K562 (cell line): Measurements from ENCODE around the gene AFF3. TPM values are rescaled to one million over a fixed set of nuclear protein-coding genes. Genes with fewer than 3 reads are reported as not detected.

Source experiments
- ATAC-seq: fragments of 200-7000 bp; cut with Tn5 transposase; 3 replicates; pipeline ENCODE4 v1.9.1; 2020; ENCODE audit warnings: moderate library complexity
- BruUV-seq: library from RNA; stranded (reverse); fragments of 400-500 nt; replicated peaks from 2 replicates; lab custom pipeline; 2021; lab: Mats Ljungman, UMichigan
- CTCF ChIA-PET: fragments of 300-600 bp; formaldehyde crosslinking; extraction: SDS; loops from one replicate; lab custom pipeline; 2021; ENCODE audit warnings: low intra/inter-chr PET ratio; lab: Yijun Ruan, JAX
- POLR2A ChIA-PET: fragments of 300-600, 350-650 bp; sonication (Branson Sonifier 250); formaldehyde crosslinking; extraction: SDS; loops from one replicate; lab custom pipeline; 2021; ENCODE audit warnings: antibody characterized with exemption, inconsistent platforms; lab: Yijun Ruan, JAX
- DNase-seq, 4 experiments: peaks; one replicate each; pipeline versions ENCODE4 v3.0.0 to v3.0.0-alpha.2; 2011 to 2018; ENCODE audit warnings: low spot score in 3 of 4, mixed read lengths in 3 of 4; ENCODE audit errors: extremely low read depth in 1 of 4
- FAIRE-seq: peaks from 2 replicates; lab custom pipeline; 2011; peaks lifted over from hg19 to GRCh38; lab: Jason Lieb, UNC
- H2AFZ ChIP-seq: 2 replicates; pipeline ENCODE4 v1.6.0; 2011; ENCODE audit warnings: low read depth, low read length, control low read depth, inconsistent platforms
- H3K27ac ChIP-seq: fragments of 200-600 bp; 3 replicates; pipeline ENCODE4 v1.8.0; 2011; ENCODE audit warnings: low read depth, mild to moderate bottlenecking, control low read depth, inconsistent platforms, low read length, moderate library complexity, mixed read lengths; ENCODE audit errors: extremely low read depth
- H3K27me3 ChIP-seq, 2 experiments: fragments of 300-600 bp in 1 of 2; 2 replicates in 1 of 2; 3 replicates in 1 of 2; pipeline versions ENCODE4 v1.6.0 to v1.8.0; 2011; ENCODE audit warnings: inconsistent platforms in 2 of 2, low read length in 2 of 2, mild to moderate bottlenecking in 1 of 2, mixed read lengths in 1 of 2, moderate library complexity in 1 of 2; ENCODE audit not compliant: control insufficient read depth in 2 of 2, insufficient read depth in 2 of 2
- H3K36me3 ChIP-seq: fragments of 300-600 bp; 3 replicates; pipeline ENCODE4 v1.8.0; 2011; ENCODE audit warnings: mild to moderate bottlenecking, low read length, inconsistent platforms; ENCODE audit not compliant: control insufficient read depth, insufficient read depth
- H3K4me1 ChIP-seq, 2 experiments: fragments of 200-600 bp in 1 of 2; replicated peaks in 1 of 2; 2 replicates in 1 of 2; 3 replicates in 1 of 2; pipeline versions ENCODE4 v1.5.1 to v1.8.0; 2011; ENCODE audit warnings: inconsistent platforms in 2 of 2, low read length in 2 of 2, mild to moderate bottlenecking in 1 of 2, mixed read lengths in 1 of 2, moderate library complexity in 1 of 2; ENCODE audit not compliant: control insufficient read depth in 2 of 2, insufficient read depth in 2 of 2
- H3K4me2 ChIP-seq: 2 replicates; pipeline ENCODE4 v1.6.1; 2011; ENCODE audit warnings: low read length, control low read depth, inconsistent platforms, mixed read lengths; ENCODE audit not compliant: insufficient read depth
- H3K4me3 ChIP-seq: fragments of 200-600 bp; sonication (generic), shearing (Covaris generic); 2 replicates; pipeline ENCODE4 v1.5.1; 2016; ENCODE audit warnings: control low read depth, inconsistent platforms
- H3K79me2 ChIP-seq: fragments of 200-600 bp; 3 replicates; pipeline ENCODE4 v1.8.0; 2011; ENCODE audit warnings: low read length, inconsistent platforms; ENCODE audit not compliant: control insufficient read depth, insufficient read depth
- H3K9ac ChIP-seq, 2 experiments: 2 replicates each; pipeline versions ENCODE4 v1.6.0 to v1.6.1; 2011; ENCODE audit warnings: low read depth in 2 of 2, low read length in 2 of 2, control low read depth in 1 of 2, inconsistent platforms in 1 of 2, mild to moderate bottlenecking in 1 of 2, mixed read lengths in 1 of 2; ENCODE audit not compliant: insufficient read depth in 1 of 2
- H3K9me1 ChIP-seq: one replicate; pipeline ENCODE4 v1.6.0; 2011; ENCODE audit warnings: inconsistent platforms, mild to moderate bottlenecking, low read length, moderate library complexity; ENCODE audit not compliant: control insufficient read depth, insufficient read depth
- H3K9me3 ChIP-seq: replicated peaks from 2 replicates; pipeline ENCODE4 v1.5.1; 2011; ENCODE audit warnings: low read depth, low read length, inconsistent platforms; ENCODE audit not compliant: control insufficient read depth, insufficient read depth
- H4K20me1 ChIP-seq: replicated peaks from 2 replicates; pipeline ENCODE4 v1.6.1; 2011; ENCODE audit warnings: low read length, inconsistent platforms, mixed read lengths; ENCODE audit not compliant: control insufficient read depth, insufficient read depth
- CREB5 ChIP-seq: fragments of 250-450 bp; sonication (Bioruptor Pico); IDR thresholded peaks from 2 replicates; pipeline ENCODE4 v1.5.0; 2020; ENCODE audit warnings: mild to moderate bottlenecking
- EP400 ChIP-seq: fragments of 450-650 bp; IDR thresholded peaks from 2 replicates; pipeline ENCODE4 v1.6.1; 2017; ENCODE audit warnings: antibody characterized with exemption, mild to moderate bottlenecking, moderate library complexity
- HDAC8 ChIP-seq: fragments of 450-650 bp; IDR thresholded peaks from 2 replicates; pipeline ENCODE4 v1.6.1; 2016; ENCODE audit warnings: mild to moderate bottlenecking, missing genetic modification characterization, moderate library complexity, missing compliant biosample characterization
- HMGXB4 ChIP-seq: sonication (generic); formaldehyde crosslinking; IDR thresholded peaks from 2 replicates; pipeline ENCODE4 v1.8.1; 2023; ENCODE audit warnings: mild to moderate bottlenecking, missing genetic modification reagents
- PML ChIP-seq: IDR thresholded peaks from 2 replicates; pipeline ENCODE4 v1.6.1; 2012; ENCODE audit warnings: low read length, inconsistent platforms
- SIRT6 ChIP-seq: IDR thresholded peaks from one replicate; pipeline ENCODE4 v1.6.1; 2012; ENCODE audit warnings: low read depth, mild to moderate bottlenecking, control low read depth, inconsistent platforms, low read length, moderate library complexity
- SRSF9 ChIP-seq: fragments of 200-400 bp; formaldehyde crosslinking; IDR thresholded peaks from 2 replicates; pipeline ENCODE4 v1.6.1; 2017; ENCODE audit warnings: low read depth, low read length, borderline replicate concordance
- ZBTB17 ChIP-seq: fragments of 450-650 bp; formaldehyde crosslinking; IDR thresholded peaks from 2 replicates; pipeline ENCODE4 v1.4.0; 2020; ENCODE audit warnings: mild to moderate bottlenecking
- ZNF143 ChIP-seq: sonication (generic); formaldehyde crosslinking; IDR thresholded peaks from 2 replicates; pipeline ENCODE4 v1.9.0; 2022; ENCODE audit warnings: mild to moderate bottlenecking, missing genetic modification reagents
- ZNF146 ChIP-seq: IDR thresholded peaks from one replicate; pipeline ENCODE4 v1.6.1; 2018; ENCODE audit warnings: missing compliant biosample characterization; ENCODE audit not compliant: unreplicated experiment
- ZNF551 ChIP-seq: fragments of 250-450 bp; sonication (Bioruptor Pico); IDR thresholded peaks from 2 replicates; pipeline ENCODE4 v1.5.0; 2021; ENCODE audit warnings: mild to moderate bottlenecking, moderate library complexity
- WGBS: fragments of 100-300 bp; shearing (Covaris generic); methylation state at CpG from one replicate; pipeline ENCODE4 v1.1.6; 2016; ENCODE audit warnings: low coverage, mixed read lengths; ENCODE audit not compliant: insufficient coverage; ENCODE audit errors: missing lambda C conversion rate; 5-methylcytosine and 5-hydroxymethylcytosine counted together
- in situ Hi-C: fragments of 300-500 bp; cut with MboI; formaldehyde crosslinking; loops from 4 replicates; pipeline ENCODE4 v1.15.0; 2018; ENCODE audit warnings: inconsistent platforms, mixed read lengths
- intact Hi-C: fragments of 100-400 bp; cut with micrococcal nuclease; formaldehyde crosslinking; loops from 2 replicates; pipeline ENCODE4 v1.14.2; 2022
- polyA plus RNA-seq, 8 experiments: library from polyadenylated mRNA; depleted of rRNA in 4 of 8; stranded (reverse) in 5 of 8; unstranded in 3 of 8; fragments of >200 nt; fragmentation: Nextera tagmentation in 2 of 8; fragmentation: Illumina TruSeq in 1 of 8; extraction: Ambion mirVana in 2 of 8; extraction: Trizol in 1 of 8; gene quantifications; 2 replicates each; pipeline versions ENCODE4 v1.2.1 to v1.2.3, GENCODE V29; 2011 to 2014; ENCODE audit warnings: inconsistent platforms in 1 of 8, missing spikeins in 1 of 8
- total RNA-seq, 7 experiments: library from RNA; depleted of rRNA in 6 of 7; stranded (reverse); fragments of >200 nt in 6 of 7; fragmentation: Illumina TruSeq in 2 of 7; extraction: Trizol in 2 of 7; gene quantifications; 2 replicates each; pipeline versions ENCODE4 v1.2.1 to v1.2.3, GENCODE V29; 2011 to 2021; ENCODE audit warnings: low replicate concordance in 1 of 7
- TF ChIP-seq, protein P1 (sequence below): sonication (generic); formaldehyde crosslinking; IDR thresholded peaks from 2 replicates; pipeline ENCODE4 v1.8.0; 2022; ENCODE audit warnings: missing genetic modification reagents, mild to moderate bottlenecking, moderate library complexity, borderline replicate concordance
- TF ChIP-seq, protein P2 (sequence below): IDR thresholded peaks from 2 replicates; pipeline ENCODE4 v1.6.1; 2011; ENCODE audit warnings: borderline replicate concordance, low read depth, mild to moderate bottlenecking, moderate library complexity, low read length; ENCODE audit not compliant: insufficient read depth, poor library complexity, severe bottlenecking
- TF ChIP-seq, protein P3 (sequence below): fragments of 250-450 bp; sonication (Bioruptor Pico); IDR thresholded peaks from 2 replicates; pipeline ENCODE4 v1.8.0; 2021; ENCODE audit warnings: mild to moderate bottlenecking, moderate library complexity

The AFF3 gene
- total and polyA plus RNA-seq, 9 of the 15 experiments (the other 6 are each of a cell fraction or from before 2014, with no cell fraction given): 0.02 to 0.11 TPM; not detected in 7

DNA sequence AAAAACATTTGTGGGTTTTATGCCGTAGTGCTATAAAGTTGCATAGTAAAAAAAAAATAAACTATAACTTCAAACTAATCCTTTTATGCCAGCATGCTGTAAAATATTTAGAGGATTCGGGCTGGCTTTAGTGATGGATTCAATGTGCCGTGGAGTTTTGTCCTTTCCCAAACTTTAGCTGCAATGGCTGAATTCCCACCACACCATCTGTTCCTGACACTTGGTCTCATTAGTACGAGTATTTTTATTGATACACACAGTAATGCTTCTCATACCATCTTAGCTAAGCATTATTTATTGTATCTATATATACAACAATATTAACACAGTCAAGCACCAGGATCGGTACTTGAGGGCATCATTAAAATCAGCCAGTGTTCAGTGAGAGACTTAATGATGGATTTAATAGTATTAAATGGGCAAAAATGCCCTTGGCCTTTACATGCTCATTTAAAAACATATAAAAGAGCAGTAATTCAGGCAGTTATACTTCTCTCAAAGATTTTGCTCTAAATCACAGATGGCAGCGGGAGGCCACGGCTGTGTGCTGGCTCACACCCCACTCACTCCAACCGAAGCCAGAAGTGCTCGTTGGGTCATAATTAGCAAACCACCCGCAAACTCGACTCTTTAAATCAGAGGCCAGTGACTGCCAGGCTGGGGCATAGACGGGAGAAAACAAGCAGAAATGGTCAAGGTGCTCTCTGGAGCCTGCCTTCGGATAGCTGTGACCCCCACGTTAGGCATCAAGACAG lies 355.6 kb downstream of the AFF3 start:
- BruUV-seq: no TSS peak
- intact Hi-C loops (no loop called here), in situ Hi-C loops (no loop called here)
- Histone ChIP-seq H3K4me3 (no peak overlapping the region), H3K36me3 (no peaks in the 10 kb centered on the region), H3K9me1 (no peaks in the 10 kb centered on the region), H3K79me2 (no peaks in the 10 kb centered on the region), H3K27me3 (peaks cover 7 to 11% of the 10 kb centered on the region in 2 experiments), H2AFZ (no peak overlapping the region; the same call in 1 of the 2 replicates), H4K20me1 (no peaks in the 10 kb centered on the region), H3K9me3 (no peaks in the 10 kb centered on the region), H3K4me2 (no peak overlapping the region), H3K27ac (no peak overlapping the region), H3K4me1 (no peaks in the 10 kb centered on the region; a peak in 1 of 5 replicates), H3K9ac (no peak overlapping the region)
- 25% methylated on average over 14 of the region's 14 CpGs for WGBS
- no peak for FAIRE-seq
- DNase-seq: no peak
- POLR2A ChIA-PET: interaction anchor here (0.9 kb wide), 1 partner anchor 10 kb away, joined by 3 read pairs; no protein-coding TSS in a partner anchor
- ATAC-seq: no peak
- CTCF ChIA-PET: no interaction called here
- TF ChIP-seq HMGXB4 (CRISPR knock-in tag): no peak
- no peak for TF ChIP-seq SRSF9
- TF ChIP-seq, protein P1, sequence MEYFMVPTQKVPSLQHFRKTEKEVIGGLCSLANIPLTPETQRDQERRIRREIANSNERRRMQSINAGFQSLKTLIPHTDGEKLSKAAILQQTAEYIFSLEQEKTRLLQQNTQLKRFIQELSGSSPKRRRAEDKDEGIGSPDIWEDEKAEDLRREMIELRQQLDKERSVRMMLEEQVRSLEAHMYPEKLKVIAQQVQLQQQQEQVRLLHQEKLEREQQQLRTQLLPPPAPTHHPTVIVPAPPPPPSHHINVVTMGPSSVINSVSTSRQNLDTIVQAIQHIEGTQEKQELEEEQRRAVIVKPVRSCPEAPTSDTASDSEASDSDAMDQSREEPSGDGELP (CRISPR knock-in tag): no peak
- TF ChIP-seq, protein P2, sequence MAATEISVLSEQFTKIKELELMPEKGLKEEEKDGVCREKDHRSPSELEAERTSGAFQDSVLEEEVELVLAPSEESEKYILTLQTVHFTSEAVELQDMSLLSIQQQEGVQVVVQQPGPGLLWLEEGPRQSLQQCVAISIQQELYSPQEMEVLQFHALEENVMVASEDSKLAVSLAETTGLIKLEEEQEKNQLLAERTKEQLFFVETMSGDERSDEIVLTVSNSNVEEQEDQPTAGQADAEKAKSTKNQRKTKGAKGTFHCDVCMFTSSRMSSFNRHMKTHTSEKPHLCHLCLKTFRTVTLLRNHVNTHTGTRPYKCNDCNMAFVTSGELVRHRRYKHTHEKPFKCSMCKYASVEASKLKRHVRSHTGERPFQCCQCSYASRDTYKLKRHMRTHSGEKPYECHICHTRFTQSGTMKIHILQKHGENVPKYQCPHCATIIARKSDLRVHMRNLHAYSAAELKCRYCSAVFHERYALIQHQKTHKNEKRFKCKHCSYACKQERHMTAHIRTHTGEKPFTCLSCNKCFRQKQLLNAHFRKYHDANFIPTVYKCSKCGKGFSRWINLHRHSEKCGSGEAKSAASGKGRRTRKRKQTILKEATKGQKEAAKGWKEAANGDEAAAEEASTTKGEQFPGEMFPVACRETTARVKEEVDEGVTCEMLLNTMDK: no peak
- no peak for TF ChIP-seq HDAC8
- TF ChIP-seq SIRT6: no peak
- TF ChIP-seq PML: no peak
- TF ChIP-seq, protein P3, sequence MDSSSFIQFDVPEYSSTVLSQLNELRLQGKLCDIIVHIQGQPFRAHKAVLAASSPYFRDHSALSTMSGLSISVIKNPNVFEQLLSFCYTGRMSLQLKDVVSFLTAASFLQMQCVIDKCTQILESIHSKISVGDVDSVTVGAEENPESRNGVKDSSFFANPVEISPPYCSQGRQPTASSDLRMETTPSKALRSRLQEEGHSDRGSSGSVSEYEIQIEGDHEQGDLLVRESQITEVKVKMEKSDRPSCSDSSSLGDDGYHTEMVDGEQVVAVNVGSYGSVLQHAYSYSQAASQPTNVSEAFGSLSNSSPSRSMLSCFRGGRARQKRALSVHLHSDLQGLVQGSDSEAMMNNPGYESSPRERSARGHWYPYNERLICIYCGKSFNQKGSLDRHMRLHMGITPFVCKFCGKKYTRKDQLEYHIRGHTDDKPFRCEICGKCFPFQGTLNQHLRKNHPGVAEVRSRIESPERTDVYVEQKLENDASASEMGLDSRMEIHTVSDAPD (CRISPR knock-in tag): no peak
- TF ChIP-seq ZNF143 (CRISPR knock-in tag): no peak
- no peak for TF ChIP-seq ZNF146 (CRISPR knock-in tag)
- no peak for TF ChIP-seq EP400
- TF ChIP-seq ZNF551 (CRISPR knock-in tag): no peak
- TF ChIP-seq CREB5 (CRISPR knock-in tag): no peak
- TF ChIP-seq ZBTB17: no peak
